ENCODE results near the gene SSBP2.
A peak's percentile ranks its signal among the peaks of the same experiment; 100 is the strongest.

SSBP2 gene

GRCh38 chr5:81517462-81517861, 233.4 kb downstream of the SSBP2 start:
- Histone ChIP-seq H3K4me1 (ENCODE audit: insufficient read depth, low read length) (peaks cover 22% of the 10 kb centered on the region), H3K79me2 (ENCODE audit: insufficient read depth, low read length) (peaks cover 71% of the 10 kb centered on the region), H2AFZ (ENCODE audit: low read depth, low read length) (no peak overlapping the region), H3K9ac (ENCODE audit: low read depth, low read length) (no peak overlapping the region), H3K4me3 (ENCODE audit: low read depth in 1 of 2, low read length in 2 of 2) (no peak overlapping the region), H3K9me3 (ENCODE audit: insufficient read depth, low read length, severe bottlenecking) (no peaks in the 10 kb centered on the region), H3K4me2 (ENCODE audit: insufficient read depth, low read length) (no peak overlapping the region), H4K20me1 (ENCODE audit: insufficient read depth, low read length) (no peaks in the 10 kb centered on the region), H3K27ac (ENCODE audit: low read length) (no peak overlapping the region), H3K27me3 (ENCODE audit: insufficient read depth, low read length, poor library complexity) (no peaks in the 10 kb centered on the region), H3K36me3 (ENCODE audit: insufficient read depth, low read length) (peaks cover 13% of the 10 kb centered on the region)
- no peak for TF ChIP-seq CTCF (IDR thresholded peaks at IDR 0.05; ENCODE audit: borderline replicate concordance, extremely low read depth, low read length, poor library complexity, severe bottlenecking)
- no peak for TF ChIP-seq EZH2 (IDR thresholded peaks at IDR 0.05; ENCODE audit: borderline replicate concordance, low read depth, low read length, severe bottlenecking)
- ATAC-seq (ENCODE audit: insufficient read depth, low read depth) (no peak), DNase-seq (no peak)

- peaks cover 27% of the 10 kb centered on the region for H3K36me3 ChIP-seq (ENCODE audit: insufficient read depth, low read length)
- TF ChIP-seq CTCF (IDR thresholded peaks at IDR 0.05; ENCODE audit: borderline replicate concordance, extremely low read depth, low read length, poor library complexity, severe bottlenecking), result no peak
- no peak for TF ChIP-seq EZH2 (IDR thresholded peaks at IDR 0.05; ENCODE audit: borderline replicate concordance, low read depth, low read length, severe bottlenecking)
- H3K4me1 ChIP-seq (ENCODE audit: insufficient read depth, low read length), result peaks cover 20% of the 10 kb centered on the region
- H4K20me1 ChIP-seq (ENCODE audit: insufficient read depth, low read length), result no peaks in the 10 kb centered on the region
- peaks cover 70% of the 10 kb centered on the region for H3K79me2 ChIP-seq (ENCODE audit: insufficient read depth, low read length)
- H2AFZ ChIP-seq (ENCODE audit: low read depth, low read length), result no peak overlapping the region
- H3K9me3 ChIP-seq (ENCODE audit: insufficient read depth, low read length, severe bottlenecking), result no peaks in the 10 kb centered on the region
- H3K4me2 ChIP-seq (ENCODE audit: insufficient read depth, low read length), result no peak overlapping the region
- H3K4me3 ChIP-seq (ENCODE audit: low read depth in 1 of 2, low read length in 2 of 2), result no peak overlapping the region
- H3K27me3 ChIP-seq (ENCODE audit: insufficient read depth, low read length, poor library complexity), result no peaks in the 10 kb centered on the region
- ATAC-seq (ENCODE audit: insufficient read depth, low read depth) (no peak), DNase-seq (no peak)
- H3K27ac ChIP-seq (ENCODE audit: low read length), result peak overlapping the region; percentile 15; the same call in 1 of the 2 replicates
- H3K9ac ChIP-seq (ENCODE audit: low read depth, low read length), result no peak overlapping the region
Observed at GRCh38 chr5:81516091-81516490, 234.8 kb downstream of the SSBP2 start.

GRCh38 chr5:81513982-81514381, 236.9 kb downstream of the SSBP2 start:
- H3K4me3 ChIP-seq (ENCODE audit: low read depth in 1 of 2, low read length in 2 of 2), result no peak overlapping the region
- H3K4me2 ChIP-seq (ENCODE audit: insufficient read depth, low read length), result no peak overlapping the region
- no peaks in the 10 kb centered on the region for H4K20me1 ChIP-seq (ENCODE audit: insufficient read depth, low read length)
- DNase-seq (no peak), ATAC-seq (ENCODE audit: insufficient read depth, low read depth) (peak; percentile 67)
- no peak overlapping the region for H3K27ac ChIP-seq (ENCODE audit: low read length)
- H3K4me1 ChIP-seq (ENCODE audit: insufficient read depth, low read length), result peaks cover 7% of the 10 kb centered on the region; the same call in 1 of the 2 replicates
- H3K79me2 ChIP-seq (ENCODE audit: insufficient read depth, low read length), result peaks cover 68% of the 10 kb centered on the region
- H3K36me3 ChIP-seq (ENCODE audit: insufficient read depth, low read length), result peaks cover 41% of the 10 kb centered on the region
- no peak overlapping the region for H3K9ac ChIP-seq (ENCODE audit: low read depth, low read length)
- H2AFZ ChIP-seq (ENCODE audit: low read depth, low read length), result no peak overlapping the region
- H3K27me3 ChIP-seq (ENCODE audit: insufficient read depth, low read length, poor library complexity), result no peaks in the 10 kb centered on the region
- H3K9me3 ChIP-seq (ENCODE audit: insufficient read depth, low read length, severe bottlenecking), result no peaks in the 10 kb centered on the region
- no peak for TF ChIP-seq EZH2 (IDR thresholded peaks at IDR 0.05; ENCODE audit: borderline replicate concordance, low read depth, low read length, severe bottlenecking)
- TF ChIP-seq CTCF (IDR thresholded peaks at IDR 0.05; ENCODE audit: borderline replicate concordance, extremely low read depth, low read length, poor library complexity, severe bottlenecking), result peak; percentile 51

GRCh38 chr5:81513473-81513872, 237.4 kb downstream of the SSBP2 start:
- H3K4me1 ChIP-seq (ENCODE audit: insufficient read depth, low read length), result peaks cover 8% of the 10 kb centered on the region; the same call in 1 of the 2 replicates
- no peak overlapping the region for H3K4me2 ChIP-seq (ENCODE audit: insufficient read depth, low read length)
- no peak overlapping the region for H3K4me3 ChIP-seq (ENCODE audit: low read depth in 1 of 2, low read length in 2 of 2)
- H4K20me1 ChIP-seq (ENCODE audit: insufficient read depth, low read length), result no peaks in the 10 kb centered on the region
- no peak for DNase-seq
- H3K27ac ChIP-seq (ENCODE audit: low read length), result peak overlapping the region; percentile 17; the same call in 1 of the 2 replicates
- ATAC-seq (ENCODE audit: insufficient read depth, low read depth), result no peak
- TF ChIP-seq EZH2 (IDR thresholded peaks at IDR 0.05; ENCODE audit: borderline replicate concordance, low read depth, low read length, severe bottlenecking), result no peak
- no peak for TF ChIP-seq CTCF (IDR thresholded peaks at IDR 0.05; ENCODE audit: borderline replicate concordance, extremely low read depth, low read length, poor library complexity, severe bottlenecking)
- peaks cover 41% of the 10 kb centered on the region for H3K36me3 ChIP-seq (ENCODE audit: insufficient read depth, low read length)
- H2AFZ ChIP-seq (ENCODE audit: low read depth, low read length), result no peak overlapping the region
- H3K9me3 ChIP-seq (ENCODE audit: insufficient read depth, low read length, severe bottlenecking), result no peaks in the 10 kb centered on the region
- no peak overlapping the region for H3K9ac ChIP-seq (ENCODE audit: low read depth, low read length)
- H3K79me2 ChIP-seq (ENCODE audit: insufficient read depth, low read length), result peaks cover 64% of the 10 kb centered on the region
- no peaks in the 10 kb centered on the region for H3K27me3 ChIP-seq (ENCODE audit: insufficient read depth, low read length, poor library complexity)
